GM06990 (cell line): ENCODE data around the gene CGB7.

Experiments used
- DNase-seq: peaks from one replicate; pipeline ENCODE4 v3.0.0-alpha.2; 2011; ENCODE audit not compliant: insufficient read length; ENCODE audit errors: extremely low read depth
- H3K27me3 ChIP-seq: replicated peaks from 2 replicates; pipeline ENCODE4 v1.6.0; 2011; ENCODE audit warnings: low read length; ENCODE audit not compliant: control insufficient read depth, insufficient read depth
- H3K36me3 ChIP-seq: 2 replicates; pipeline ENCODE4 v1.5.1; 2011; ENCODE audit warnings: low read length; ENCODE audit not compliant: control insufficient read depth, insufficient read depth
- H3K4me3 ChIP-seq: replicated peaks from 2 replicates; pipeline ENCODE4 v1.5.1; 2011; ENCODE audit warnings: low read depth, mild to moderate bottlenecking, control low read depth, low read length
- CTCF ChIP-seq: IDR thresholded peaks from 2 replicates; pipeline ENCODE4 v1.5.1; 2011; ENCODE audit warnings: low read length, control low read depth, mild to moderate bottlenecking, inconsistent platforms; ENCODE audit not compliant: insufficient read depth, poor library complexity, severe bottlenecking

CGB7 gene

DNA sequence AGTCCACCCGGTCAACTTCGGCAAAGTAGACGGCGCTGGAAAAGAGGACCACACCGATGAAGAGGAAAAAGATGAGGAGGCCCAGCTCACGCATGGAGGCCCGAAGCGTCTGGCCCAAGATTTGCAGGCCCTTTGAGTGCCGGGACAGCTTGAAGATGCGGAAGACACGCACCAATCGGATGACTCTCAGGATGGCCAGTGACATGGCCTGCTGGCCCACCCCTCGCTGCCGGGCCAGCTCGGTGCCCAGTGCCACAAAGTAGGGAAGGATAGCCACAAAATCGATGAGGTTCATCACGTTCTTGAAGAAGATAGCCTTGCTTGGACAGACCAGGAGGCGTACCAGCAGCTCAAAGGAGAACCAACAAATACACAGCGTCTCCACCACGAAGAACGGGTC is 12.9 kb upstream of the CGB7 start:
- Histone ChIP-seq H3K36me3 (no peaks in the 10 kb centered on the region), H3K4me3 (no peak overlapping the region), H3K27me3 (no peaks in the 10 kb centered on the region; the same call in 1 of the 2 replicates)
- TF ChIP-seq CTCF, result no peak
- DNase-seq, result no peak

DNA sequence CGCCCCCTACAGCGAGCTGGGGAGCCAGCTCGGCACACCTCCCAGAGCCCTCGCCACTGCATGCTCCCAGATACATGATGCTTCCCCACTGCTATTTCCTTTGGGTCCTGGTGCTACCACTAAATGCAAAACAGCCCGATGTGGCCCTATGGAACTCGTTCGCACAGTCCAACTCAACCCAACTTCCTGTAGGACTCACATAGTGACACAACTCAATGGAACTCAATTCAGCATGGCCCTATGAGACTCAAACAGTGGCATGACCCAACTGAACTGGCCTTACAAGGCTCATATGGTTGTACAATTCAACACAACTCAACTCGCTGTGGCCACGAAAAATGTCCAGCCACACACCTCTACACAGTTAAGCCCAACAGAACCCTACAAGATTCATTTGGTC is 11.5 kb upstream of the CGB7 start:
- TF ChIP-seq CTCF, result no peak

DNA sequence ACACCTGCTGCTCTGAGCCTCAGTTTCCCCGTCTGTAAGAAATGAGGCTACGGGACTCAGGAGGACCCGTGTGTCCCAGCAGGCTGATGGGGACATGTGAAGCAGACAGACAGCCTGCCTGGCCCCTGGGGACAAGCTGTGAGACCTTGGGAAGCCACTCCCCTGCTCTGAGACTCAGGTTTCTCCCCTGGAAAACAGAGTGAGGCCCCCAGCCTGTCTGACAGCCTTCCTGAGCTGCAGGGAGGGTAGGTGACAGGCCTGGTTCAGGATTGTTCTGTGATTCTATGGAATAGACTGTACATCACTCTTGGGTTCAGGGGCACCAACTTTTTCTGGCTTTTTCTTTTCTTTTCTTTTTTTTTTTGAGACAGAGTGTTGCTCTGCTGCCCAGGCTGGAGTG is 10.0 kb upstream of the CGB7 start:
- no peak for TF ChIP-seq CTCF
- no peak overlapping the region for H3K4me3 ChIP-seq
- no peaks in the 10 kb centered on the region; the same call in 1 of the 2 replicates for H3K27me3 ChIP-seq
- DNase-seq, result no peak
- no peaks in the 10 kb centered on the region for H3K36me3 ChIP-seq

More for the DNA sequence above, 11.5 kb upstream of the CGB7 start:
- DNase-seq, result no peak
- Histone ChIP-seq H3K4me3 (no peak overlapping the region), H3K27me3 (no peaks in the 10 kb centered on the region; the same call in 1 of the 2 replicates), H3K36me3 (no peaks in the 10 kb centered on the region)

GRCh38 chr19:49065905-49066512 is 8.5 kb upstream of the CGB7 start:
- H3K27me3 ChIP-seq, result no peaks in the 10 kb centered on the region; the same call in 1 of the 2 replicates

DNA sequence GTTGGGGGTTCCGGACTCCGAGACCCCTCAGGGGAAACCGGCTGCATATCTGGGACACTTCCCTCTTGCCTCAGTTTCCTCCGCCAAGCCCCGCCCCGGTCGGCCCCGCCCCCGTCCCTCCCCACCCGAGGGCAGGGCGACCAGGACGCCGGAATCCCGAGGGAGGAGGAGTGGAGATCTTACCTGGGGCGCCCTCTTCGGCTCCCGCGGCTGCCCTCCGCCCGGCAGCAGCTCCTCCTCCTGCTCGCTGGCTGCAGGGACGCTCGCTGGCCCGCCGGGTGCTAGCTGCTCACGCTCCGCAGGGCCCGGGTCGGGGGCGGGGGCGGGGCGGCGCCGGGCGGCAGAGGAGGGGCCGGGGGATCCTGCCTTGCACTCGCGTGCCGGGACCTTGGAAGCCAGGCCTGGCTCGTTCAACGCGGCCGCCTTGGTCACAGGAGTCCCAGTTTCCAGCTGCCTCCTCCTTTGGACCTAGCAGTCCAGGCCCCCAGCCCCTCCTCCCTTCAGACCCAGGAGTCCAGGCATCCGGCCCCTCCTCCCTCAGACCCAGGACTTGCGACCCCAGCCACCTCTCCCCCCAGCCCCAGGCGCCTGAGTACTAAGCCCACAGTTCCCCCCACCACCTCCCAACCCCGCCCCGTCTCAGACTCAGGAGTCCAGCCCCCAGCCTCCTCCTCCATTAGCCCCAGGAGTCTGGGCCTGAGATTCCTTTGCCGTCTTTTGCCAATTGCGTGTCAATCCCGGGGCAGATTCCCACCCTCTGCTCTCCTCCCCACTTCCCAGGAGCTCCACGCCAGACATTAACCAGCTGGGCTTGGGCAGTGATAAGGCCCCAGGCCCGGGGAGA is 7.4 kb upstream of the CGB7 start, which contains the start of gene NTF4:
TSS of gene NTF4 (minus strand) at position 51 of the 844 bp plus-strand sequence. CDS start 2,821 bp downstream, outside the sequence.
- H3K27me3 ChIP-seq, result no peaks in the 10 kb centered on the region; the same call in 1 of the 2 replicates
- no peak for DNase-seq
- H3K4me3 ChIP-seq, result no peak within 1 kb of the TSS
- no peak for TF ChIP-seq CTCF
- no peaks in the 10 kb centered on the region for H3K36me3 ChIP-seq

More at GRCh38 chr19:49065905-49066512, 8.5 kb upstream of the CGB7 start:
- DNase-seq, result no peak
- TF ChIP-seq CTCF, result no peak
- Histone ChIP-seq H3K36me3 (no peaks in the 10 kb centered on the region), H3K4me3 (no peak overlapping the region)
